K562 (cell line): ENCODE results near the gene ZNF581. TPM values are rescaled to one million over a fixed set of nuclear protein-coding genes. Genes with fewer than 3 reads are reported as not detected.

Experiments
- BDP1 ChIP-seq: IDR thresholded peaks from 3 replicates; pipeline ENCODE4 v1.6.1; 2011; ENCODE audit not compliant: insufficient read length, insufficient read depth
- COPS2 ChIP-seq: fragments of 450-650 bp; conservative IDR thresholded peaks from 2 replicates; pipeline ENCODE4 v1.6.1; 2016; ENCODE audit warnings: mild to moderate bottlenecking, moderate library complexity
- DDX20 ChIP-seq: fragments of 450-650 bp; IDR thresholded peaks from 2 replicates; pipeline ENCODE4 v1.6.1; 2016; ENCODE audit warnings: missing genetic modification characterization, low read depth, mild to moderate bottlenecking, missing compliant biosample characterization, moderate library complexity
- E2F5 ChIP-seq: sonication (generic); formaldehyde crosslinking; IDR thresholded peaks from 2 replicates; pipeline ENCODE4 v1.8.0; 2022; ENCODE audit warnings: mild to moderate bottlenecking, missing genetic modification reagents
- ESRRA ChIP-seq: fragments of 450-650 bp; IDR thresholded peaks from 2 replicates; pipeline ENCODE4 v1.6.1; 2014; ENCODE audit warnings: low read depth, mild to moderate bottlenecking, moderate library complexity, borderline replicate concordance
- MCM7 ChIP-seq, 2 experiments: fragments of 450-650 bp; IDR thresholded peaks; 2 replicates each; pipeline ENCODE4 v1.6.1; 2016 to 2018
- PCBP1 ChIP-seq: fragments of 200-400 bp; formaldehyde crosslinking; IDR thresholded peaks from 2 replicates; pipeline ENCODE4 v1.6.1; 2018; ENCODE audit warnings: mild to moderate bottlenecking, low read depth, low read length; ENCODE audit not compliant: poor library complexity, severe bottlenecking
- PHF8 ChIP-seq: fragments of 200-600 bp; sonication (generic); IDR thresholded peaks from 2 replicates; pipeline ENCODE4 v1.6.1; 2012; ENCODE audit warnings: mixed run types, mild to moderate bottlenecking, inconsistent platforms, low read length, moderate library complexity, borderline replicate concordance
- PKNOX1 ChIP-seq: fragments of 450-650 bp; IDR thresholded peaks from 2 replicates; pipeline ENCODE4 v1.6.1; 2016
- POLR2AphosphoS5 ChIP-seq: IDR thresholded peaks from 2 replicates; pipeline ENCODE4 v1.6.1; 2011; ENCODE audit warnings: mild to moderate bottlenecking, low read depth, low read length, moderate library complexity; ENCODE audit not compliant: control insufficient read depth, insufficient read depth
- PURB ChIP-seq: sonication (generic); formaldehyde crosslinking; IDR thresholded peaks from 2 replicates; pipeline ENCODE4 v1.9.0; 2021; ENCODE audit warnings: low read depth, mild to moderate bottlenecking, missing genetic modification reagents
- SNIP1 ChIP-seq: fragments of 450-650 bp; IDR thresholded peaks from 2 replicates; pipeline ENCODE4 v1.7.1; 2017; ENCODE audit warnings: low read depth, mild to moderate bottlenecking
- TCF7 ChIP-seq: sonication (generic); IDR thresholded peaks from 2 replicates; pipeline ENCODE4 v1.6.1; 2016; ENCODE audit warnings: antibody characterized with exemption, borderline replicate concordance
- TEAD4 ChIP-seq, 2 experiments: sonication (generic) in 1 of 2; formaldehyde crosslinking in 1 of 2; IDR thresholded peaks; 2 replicates each; pipeline versions ENCODE4 v1.6.1 to v1.8.0; 2012 to 2022; ENCODE audit warnings: borderline replicate concordance in 1 of 2, inconsistent platforms in 1 of 2, low read length in 1 of 2, mild to moderate bottlenecking in 1 of 2, missing genetic modification reagents in 1 of 2
- TGIF2 ChIP-seq: sonication (generic); formaldehyde crosslinking; IDR thresholded peaks from 2 replicates; pipeline ENCODE4 v1.8.1; 2022; ENCODE audit warnings: mild to moderate bottlenecking, missing genetic modification reagents, moderate library complexity
- THRB ChIP-seq: fragments of 450-650 bp; formaldehyde crosslinking; conservative IDR thresholded peaks from 2 replicates; pipeline ENCODE4 v1.4.0; 2022; ENCODE audit warnings: mild to moderate bottlenecking, missing genetic modification characterization
- TRIM25 ChIP-seq: fragments of 450-650 bp; IDR thresholded peaks from 2 replicates; pipeline ENCODE4 v1.7.0; 2016; ENCODE audit warnings: borderline replicate concordance
- ZBTB12 ChIP-seq: fragments of 250-450 bp; sonication (Bioruptor Pico); IDR thresholded peaks from 2 replicates; pipeline ENCODE4 v1.4.0; 2020
- ZNF280B ChIP-seq: fragments of 250-450 bp; sonication (Bioruptor Pico); IDR thresholded peaks from 2 replicates; pipeline ENCODE4 v1.5.1; 2021; ENCODE audit warnings: mild to moderate bottlenecking
- ZNF717 ChIP-seq: fragments of 250-450 bp; sonication (Bioruptor Pico); IDR thresholded peaks from 2 replicates; pipeline ENCODE4 v1.5.0; 2021
- polyA plus RNA-seq, 8 experiments: library from polyadenylated mRNA; depleted of rRNA in 4 of 8; stranded (reverse) in 5 of 8; unstranded in 3 of 8; fragments of >200 nt; fragmentation: Nextera tagmentation in 2 of 8; fragmentation: Illumina TruSeq in 1 of 8; extraction: Ambion mirVana in 2 of 8; extraction: Trizol in 1 of 8; gene quantifications; 2 replicates each; pipeline versions ENCODE4 v1.2.1 to v1.2.3, GENCODE V29; 2011 to 2014; ENCODE audit warnings: inconsistent platforms in 1 of 8, missing spikeins in 1 of 8
- total RNA-seq, 7 experiments: library from RNA; depleted of rRNA in 6 of 7; stranded (reverse); fragments of >200 nt in 6 of 7; fragmentation: Illumina TruSeq in 2 of 7; extraction: Trizol in 2 of 7; gene quantifications; 2 replicates each; pipeline versions ENCODE4 v1.2.1 to v1.2.3, GENCODE V29; 2011 to 2021; ENCODE audit warnings: low replicate concordance in 1 of 7

Gene ZNF581
- total and polyA plus RNA-seq, 9 of the 15 experiments (the other 6 are each of a cell fraction or from before 2014, with no cell fraction given), result 2.4 to 39.4 (median 15.4) TPM

GRCh38 chr19:55640043-55640576 lies 3.3 kb upstream of the ZNF581 start (continued):
- TF ChIP-seq TCF7 (0 out of 2 replicates have a peak, but pooled peaks have one; percentile 15), PURB (CRISPR knock-in tag) (0 out of 2 replicates have a peak, but pooled peaks have one; percentile 91), ZBTB12 (CRISPR knock-in tag) (0 out of 2 replicates have a peak, but pooled peaks have one; percentile 30), COPS2 (no peak), E2F5 (CRISPR knock-in tag) (peak; percentile 99), THRB (CRISPR knock-in tag) (no peak), SNIP1 (no peak), ESRRA (peak; percentile 12; the same call in 1 of the 2 replicates), PCBP1 (peak; percentile 77), PKNOX1 (no peak), ZNF280B (CRISPR knock-in tag) (no peak), TEAD4 (IDR thresholded peaks at IDR 0.05; ENCODE audit: low read length) (peak; percentile 62; the same call in 1 of the 2 replicates), TEAD4 (CRISPR knock-in tag; IDR thresholded peaks at IDR 0.05; ENCODE audit: borderline replicate concordance) (peak; percentile 99), PHF8 (no peak), TGIF2 (CRISPR knock-in tag) (peak; percentile 91), TRIM25 (no peak), POLR2AphosphoS5 (no peak), DDX20 (tag) (no peak), MCM7 (IDR thresholded peaks at IDR 0.05) (no peak), ZNF717 (CRISPR knock-in tag) (no peak), BDP1 (no peak)
